NT2/D1 (cell line): ENCODE data around the gene GRID2IP.

Source experiments
- SUZ12 ChIP-seq: IDR thresholded peaks from 2 replicates; pipeline ENCODE4 v1.6.1; 2011; ENCODE audit not compliant: insufficient read length, insufficient read depth; ENCODE audit errors: extremely low read depth
- YY1 ChIP-seq: IDR thresholded peaks from 2 replicates; pipeline ENCODE4 v1.6.1; 2011; ENCODE audit not compliant: insufficient read length, insufficient read depth
- ZNF274 ChIP-seq: IDR thresholded peaks from 2 replicates; pipeline ENCODE4 v1.6.1; 2011; ENCODE audit warnings: mild to moderate bottlenecking, low read depth, low read length

DNA sequence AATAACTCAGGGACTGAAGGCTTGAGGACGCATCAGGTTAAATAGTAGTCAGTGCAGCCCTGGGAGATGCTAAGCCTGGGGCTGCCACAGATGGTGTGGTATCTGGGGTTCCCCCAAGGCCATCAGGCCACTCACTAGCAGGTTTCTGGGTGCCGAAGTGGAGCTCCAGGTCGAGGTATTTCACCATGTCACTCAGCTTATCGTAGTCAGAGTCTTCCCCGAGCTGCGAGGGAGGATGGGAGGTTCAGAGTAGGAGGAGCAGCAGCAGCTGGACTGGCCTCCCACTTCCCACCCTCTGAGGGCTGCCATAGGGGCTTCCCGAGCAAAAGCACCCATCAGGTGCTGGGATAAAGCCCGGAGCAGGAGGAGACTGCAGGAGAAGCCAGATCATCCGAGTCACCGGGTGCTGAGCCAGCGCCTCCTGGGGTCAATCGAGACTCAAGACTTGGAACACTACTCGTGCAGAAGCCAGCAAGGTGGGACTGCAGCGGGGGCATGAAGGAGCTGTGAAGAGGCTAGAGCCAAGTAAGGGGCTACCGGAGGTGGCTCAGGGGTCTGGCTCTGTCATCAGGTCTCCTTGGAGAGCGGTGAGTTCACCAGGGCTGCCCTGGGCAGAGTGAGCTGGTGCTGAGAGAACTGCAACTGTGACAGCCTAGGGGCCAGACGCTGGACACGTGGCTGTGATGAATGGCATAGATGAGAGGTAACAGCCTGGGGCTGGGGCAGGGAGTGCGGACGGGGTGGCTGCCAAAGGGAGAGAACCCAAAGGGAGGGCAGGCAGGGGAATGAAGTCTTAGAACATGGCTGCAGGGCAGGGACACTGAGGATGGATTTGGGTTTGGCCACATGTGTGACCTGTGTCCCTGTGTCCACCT lies 45.3 kb downstream of the GRID2IP start:
- no peak for TF ChIP-seq YY1
- no peak for TF ChIP-seq ZNF274
- no peak for TF ChIP-seq SUZ12
